ENCODE measurements around the gene KDM8. TPM values are rescaled to one million over a fixed set of nuclear protein-coding genes. Genes with fewer than 3 reads are reported as not detected.
"Not testable (repeated sequence)": the region's sequence is repeated elsewhere in the genome, so short reads cannot be mapped to it uniquely, and the experiment has no call there.

KDM8 gene
- total RNA-seq, 2 donors from 2014 or later = 5.2 to 7.1 TPM

- H3K27ac ChIP-seq = peak overlapping the region; percentile 68
- H3K4me3 ChIP-seq = no peak overlapping the region
- H3K27me3 ChIP-seq = no peaks in the 10 kb centered on the region
- TF ChIP-seq, protein P1, sequence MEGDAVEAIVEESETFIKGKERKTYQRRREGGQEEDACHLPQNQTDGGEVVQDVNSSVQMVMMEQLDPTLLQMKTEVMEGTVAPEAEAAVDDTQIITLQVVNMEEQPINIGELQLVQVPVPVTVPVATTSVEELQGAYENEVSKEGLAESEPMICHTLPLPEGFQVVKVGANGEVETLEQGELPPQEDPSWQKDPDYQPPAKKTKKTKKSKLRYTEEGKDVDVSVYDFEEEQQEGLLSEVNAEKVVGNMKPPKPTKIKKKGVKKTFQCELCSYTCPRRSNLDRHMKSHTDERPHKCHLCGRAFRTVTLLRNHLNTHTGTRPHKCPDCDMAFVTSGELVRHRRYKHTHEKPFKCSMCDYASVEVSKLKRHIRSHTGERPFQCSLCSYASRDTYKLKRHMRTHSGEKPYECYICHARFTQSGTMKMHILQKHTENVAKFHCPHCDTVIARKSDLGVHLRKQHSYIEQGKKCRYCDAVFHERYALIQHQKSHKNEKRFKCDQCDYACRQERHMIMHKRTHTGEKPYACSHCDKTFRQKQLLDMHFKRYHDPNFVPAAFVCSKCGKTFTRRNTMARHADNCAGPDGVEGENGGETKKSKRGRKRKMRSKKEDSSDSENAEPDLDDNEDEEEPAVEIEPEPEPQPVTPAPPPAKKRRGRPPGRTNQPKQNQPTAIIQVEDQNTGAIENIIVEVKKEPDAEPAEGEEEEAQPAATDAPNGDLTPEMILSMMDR (IDR thresholded peaks at IDR 0.05) = no peak
- intact Hi-C loops (cut with DNase I) = loop anchor here (10.0 kb wide), 1 partner anchor 212 kb away; no protein-coding TSS in a partner anchor
- H3K9ac ChIP-seq (ENCODE audit: low read depth in 2 of 2, low read length in 2 of 2) = peak overlapping the region; percentile 26 to 56
- no peaks in the 10 kb centered on the region for H3K36me3 ChIP-seq
- H3K4me1 ChIP-seq = peaks cover 27% of the 10 kb centered on the region
- no peak for DNase-seq
- no peaks in the 10 kb centered on the region for H3K9me3 ChIP-seq
Measured at GRCh38 chr16:27242868-27243590, 39.7 kb downstream of the KDM8 start.

DNA sequence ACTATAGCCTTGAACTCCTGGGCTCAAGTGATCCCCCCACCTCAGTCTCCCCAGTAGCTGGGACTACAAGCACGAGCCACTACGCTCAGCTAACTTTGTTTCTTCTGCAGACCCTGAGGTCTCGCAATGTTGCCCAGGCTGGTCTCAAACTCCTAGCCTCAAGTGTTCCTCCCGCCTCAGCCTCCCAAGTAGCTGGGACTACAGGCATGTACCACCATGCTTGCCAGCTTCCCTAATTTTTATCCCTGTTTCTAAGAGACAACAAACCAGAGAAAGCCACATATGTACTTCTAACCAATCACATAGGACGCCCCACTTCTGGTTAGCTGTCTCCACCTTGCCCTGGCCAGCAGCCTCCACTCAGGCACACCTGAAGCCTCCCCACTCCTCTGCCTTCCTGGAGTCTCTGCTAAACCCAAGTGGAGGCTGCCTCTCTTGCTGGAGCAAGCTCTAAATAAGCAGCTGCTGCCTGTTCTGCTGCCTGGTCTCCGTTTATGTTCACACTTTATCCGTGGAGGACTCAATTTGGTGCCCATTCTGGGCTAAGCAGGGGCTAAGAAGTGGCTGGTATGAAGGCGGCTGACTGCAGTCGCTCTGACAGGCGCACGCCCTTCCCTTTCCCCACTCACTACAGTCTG lies 40.5 kb downstream of the KDM8 start:
- Histone ChIP-seq H3K36me3 (no peaks in the 10 kb centered on the region), H3K4me1 (peaks cover 22% of the 10 kb centered on the region), H3K9ac (ENCODE audit: low read depth in 2 of 2, low read length in 2 of 2) (peak overlapping the region; percentile 14 to 30), H3K9me3 (no peaks in the 10 kb centered on the region), H3K27ac (peak overlapping the region; percentile 68), H3K4me3 (no peak overlapping the region), H3K27me3 (no peaks in the 10 kb centered on the region)
- intact Hi-C loops (cut with DNase I) = loop anchor here (10.0 kb wide), 1 partner anchor 211 kb away; no protein-coding TSS in a partner anchor
- no peak for DNase-seq
- TF ChIP-seq, protein P1 (IDR thresholded peaks at IDR 0.05) = no peak

DNA sequence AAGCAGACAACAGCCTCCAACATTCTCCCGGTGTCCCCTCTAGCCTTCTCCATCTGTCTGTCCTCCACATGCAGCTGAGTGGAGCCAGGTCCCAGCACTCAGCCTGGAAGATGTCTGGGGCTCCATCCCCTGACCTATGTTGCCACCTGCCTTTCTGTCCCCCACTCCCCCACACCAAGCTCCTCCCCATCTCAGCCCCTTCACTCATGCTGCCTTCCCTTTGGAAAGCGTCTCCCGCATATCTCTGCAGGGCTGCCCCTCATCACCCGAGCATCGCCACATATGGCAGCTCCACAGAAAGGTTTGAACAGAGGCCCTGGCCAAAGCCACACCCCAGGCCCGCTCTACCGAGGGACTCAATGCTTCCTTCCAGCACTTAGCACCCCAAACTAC lies 41.0 kb downstream of the KDM8 start:
- intact Hi-C loops (cut with DNase I) = loop anchor here (10.0 kb wide), 1 partner anchor 210 kb away; no protein-coding TSS in a partner anchor
- peaks cover 22% of the 10 kb centered on the region for H3K4me1 ChIP-seq
- peak overlapping the region; percentile 14 to 30 for H3K9ac ChIP-seq (ENCODE audit: low read depth in 2 of 2, low read length in 2 of 2)
- H3K36me3 ChIP-seq = no peaks in the 10 kb centered on the region
- no peaks in the 10 kb centered on the region for H3K27me3 ChIP-seq
- H3K27ac ChIP-seq = peak overlapping the region; percentile 68
- TF ChIP-seq, protein P1 (IDR thresholded peaks at IDR 0.05) = no peak
- H3K4me3 ChIP-seq = no peak overlapping the region
- DNase-seq = no peak
- H3K9me3 ChIP-seq = no peaks in the 10 kb centered on the region

DNA sequence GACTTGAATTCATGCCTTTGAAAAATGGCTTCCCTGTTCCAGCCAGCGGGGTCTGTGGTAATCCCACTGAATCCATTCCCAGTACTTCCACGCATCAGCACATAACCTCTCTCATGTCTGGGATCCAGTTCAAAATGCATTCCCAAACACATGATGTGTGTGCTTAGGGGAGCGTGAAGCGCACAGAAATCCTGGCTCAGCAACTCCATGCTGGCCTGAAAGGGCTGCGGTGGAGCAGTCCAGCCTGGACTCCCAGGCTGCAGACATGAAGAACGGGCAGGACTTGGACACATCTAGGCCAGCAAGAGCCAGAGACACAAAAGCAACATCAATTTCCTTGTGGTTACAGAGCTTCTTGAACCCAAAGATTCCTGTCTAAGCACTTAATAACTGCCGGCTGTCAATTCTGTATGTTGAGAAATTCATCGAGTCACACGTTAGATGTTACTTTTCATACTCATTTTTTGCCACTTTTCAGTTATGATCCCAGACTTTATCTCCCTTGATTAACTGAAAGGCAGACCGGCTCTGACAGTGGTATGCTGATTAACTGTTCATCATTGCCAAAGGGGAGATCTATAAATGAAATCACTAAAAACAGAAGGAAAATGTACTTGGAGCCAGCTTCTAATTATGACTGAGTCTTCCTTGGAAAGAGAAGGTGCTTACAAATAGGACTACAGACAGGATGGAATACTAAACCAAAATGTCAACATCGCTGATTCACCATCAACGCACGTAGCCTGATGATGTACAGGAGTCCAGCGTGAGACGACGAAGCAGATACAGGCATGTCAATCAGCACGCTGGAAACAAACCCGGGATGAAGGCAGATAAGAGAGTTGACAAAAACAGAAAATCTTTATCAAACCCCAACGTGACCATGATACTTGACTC lies 42.2 kb downstream of the KDM8 start:
- peak overlapping the region; percentile 68 for H3K27ac ChIP-seq
- no peak overlapping the region for H3K4me3 ChIP-seq
- H3K9me3 ChIP-seq = no peaks in the 10 kb centered on the region
- intact Hi-C loops (cut with DNase I) = loop anchor here (10.0 kb wide), 1 partner anchor 209 kb away; no protein-coding TSS in a partner anchor
- peaks cover 22% of the 10 kb centered on the region for H3K4me1 ChIP-seq
- no peaks in the 10 kb centered on the region for H3K36me3 ChIP-seq
- TF ChIP-seq, protein P1 (IDR thresholded peaks at IDR 0.05) = no peak
- no peak overlapping the region for H3K9ac ChIP-seq (ENCODE audit: low read depth in 2 of 2, low read length in 2 of 2)
- no peak for DNase-seq
- H3K27me3 ChIP-seq = no peaks in the 10 kb centered on the region

DNA sequence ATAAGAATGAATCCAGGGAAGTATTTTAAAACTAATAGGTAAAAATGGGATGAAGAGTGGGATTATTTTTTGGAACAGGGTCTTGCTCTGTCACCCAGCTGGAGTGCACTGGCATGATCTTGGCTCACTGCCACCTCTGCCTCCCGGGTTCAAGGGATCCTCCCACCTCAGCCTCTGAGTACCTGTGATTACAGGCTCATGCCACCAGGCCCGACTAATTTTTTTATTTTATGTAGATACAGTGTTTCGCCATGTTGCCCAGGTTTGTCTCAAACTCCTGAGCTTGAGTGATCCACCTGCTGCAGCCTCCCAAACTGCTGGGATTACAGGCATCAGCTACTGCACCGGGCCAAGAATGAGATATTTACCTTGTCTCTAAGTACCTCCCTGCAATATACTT lies 43.1 kb downstream of the KDM8 start:
- TF ChIP-seq, protein P1 (IDR thresholded peaks at IDR 0.05) = no peak
- no peaks in the 10 kb centered on the region for H3K9me3 ChIP-seq
- no peak overlapping the region for H3K4me3 ChIP-seq
- H3K27ac ChIP-seq = no peak overlapping the region
- intact Hi-C loops (cut with DNase I) = loop anchor here (10.0 kb wide), 1 partner anchor 208 kb away; no protein-coding TSS in a partner anchor
- no peaks in the 10 kb centered on the region for H3K36me3 ChIP-seq
- H3K4me1 ChIP-seq = peaks cover 18% of the 10 kb centered on the region
- no peak for DNase-seq
- H3K27me3 ChIP-seq = no peaks in the 10 kb centered on the region
- no peak overlapping the region for H3K9ac ChIP-seq (ENCODE audit: low read depth in 2 of 2, low read length in 2 of 2)

- DNase-seq; H3K4me3 ChIP-seq; H3K27ac ChIP-seq; H3K9ac ChIP-seq (ENCODE audit: low read depth in 2 of 2, low read length in 2 of 2); H3K9me3 ChIP-seq; H3K27me3 ChIP-seq; H3K36me3 ChIP-seq: not testable (repeated sequence)
- intact Hi-C loops (cut with DNase I) = loop anchor here (10.0 kb wide), 1 partner anchor 208 kb away; no protein-coding TSS in a partner anchor
- peaks cover 15% of the 10 kb centered on the region for H3K4me1 ChIP-seq
Measured at GRCh38 chr16:27247076-27247475, 43.8 kb downstream of the KDM8 start.

All from colonic mucosa (tissue), 4 donors.